HUES48 (cell line): Measurements from ENCODE around the gene RAD50.
"Not testable (repeated sequence)": the region's sequence is repeated elsewhere in the genome, so short reads cannot be mapped to it uniquely, and the experiment has no call there.

Source experiments
- H3K27ac ChIP-seq: one replicate; pipeline ENCODE4 v1.7.0; 2013; ENCODE audit warnings: low read depth, low read length, inconsistent platforms
- H3K27me3 ChIP-seq: 2 replicates; pipeline ENCODE4 v1.6.1; 2013; ENCODE audit warnings: mild to moderate bottlenecking, low read length; ENCODE audit not compliant: control insufficient read depth, insufficient read depth
- H3K36me3 ChIP-seq: 2 replicates; pipeline ENCODE4 v1.6.1; 2013; ENCODE audit warnings: low read length; ENCODE audit not compliant: control insufficient read depth, insufficient read depth
- H3K4me1 ChIP-seq: 2 replicates; pipeline ENCODE4 v1.6.1; 2013; ENCODE audit warnings: mild to moderate bottlenecking, low read length; ENCODE audit not compliant: control insufficient read depth, insufficient read depth
- H3K4me3 ChIP-seq: 2 replicates; pipeline ENCODE4 v1.5.1; 2013; ENCODE audit warnings: mild to moderate bottlenecking, low read depth, low read length
- H3K9ac ChIP-seq: 2 replicates; pipeline ENCODE4 v1.6.1; 2013; ENCODE audit warnings: mild to moderate bottlenecking, low read depth, low read length, moderate library complexity
- H3K9me3 ChIP-seq: 2 replicates; pipeline ENCODE4 v1.6.1; 2013; ENCODE audit warnings: low read length; ENCODE audit not compliant: control insufficient read depth, insufficient read depth

Gene RAD50

GRCh38 chr5:132690156-132690555 lies 133.4 kb downstream of the RAD50 start:
- Histone ChIP-seq H3K9ac (no peak overlapping the region), H3K27me3 (no peaks in the 10 kb centered on the region), H3K9me3 (no peaks in the 10 kb centered on the region), H3K27ac (no peak overlapping the region), H3K4me3 (no peak overlapping the region), H3K36me3 (no peaks in the 10 kb centered on the region), H3K4me1 (no peaks in the 10 kb centered on the region)

- not testable (repeated sequence) for H3K27me3 ChIP-seq, H3K9ac ChIP-seq, H3K36me3 ChIP-seq, H3K4me1 ChIP-seq, H3K27ac ChIP-seq, H3K9me3 ChIP-seq, H3K4me3 ChIP-seq
These were observed 135.2 kb downstream of the RAD50 start for GRCh38 chr5:132691755-132692631.

GRCh38 chr5:132692632-132692967 lies 135.8 kb downstream of the RAD50 start:
- Histone ChIP-seq H3K27me3 (no peaks in the 10 kb centered on the region), H3K27ac (no peak overlapping the region), H3K9ac (no peak overlapping the region), H3K9me3 (no peaks in the 10 kb centered on the region), H3K4me3 (no peak overlapping the region), H3K36me3 (no peaks in the 10 kb centered on the region), H3K4me1 (no peaks in the 10 kb centered on the region)
